AG04449 (cell line): ENCODE measurements around the gene AGO1.

ENCODE experiments used
- CTCF ChIA-PET: fragments of 350-600 bp; formaldehyde crosslinking; extraction: SDS; loops from one replicate; lab custom pipeline; 2021; ENCODE audit warnings: antibody characterized with exemption; lab: Yijun Ruan, JAX
- POLR2A ChIA-PET: fragments of 400-600, 350-600 bp; formaldehyde crosslinking; extraction: SDS; loops from one replicate; lab custom pipeline; 2020; ENCODE audit warnings: antibody characterized with exemption, inconsistent platforms; lab: Yijun Ruan, JAX
- DNase-seq: peaks from one replicate; pipeline ENCODE4 v3.0.0-alpha.2; 2010; ENCODE audit warnings: low read depth, low spot score
- H3K4me3 ChIP-seq: 2 replicates; pipeline ENCODE4 v1.5.1; 2011; ENCODE audit warnings: low read depth, mild to moderate bottlenecking, control low read depth, low read length
- CTCF ChIP-seq: IDR thresholded peaks from one replicate; pipeline ENCODE4 v1.5.1; 2011; ENCODE audit warnings: mild to moderate bottlenecking, moderate library complexity, low read length, control low read depth, inconsistent platforms; ENCODE audit not compliant: insufficient read depth; ENCODE audit errors: missing control alignments

AGO1 gene

DNA sequence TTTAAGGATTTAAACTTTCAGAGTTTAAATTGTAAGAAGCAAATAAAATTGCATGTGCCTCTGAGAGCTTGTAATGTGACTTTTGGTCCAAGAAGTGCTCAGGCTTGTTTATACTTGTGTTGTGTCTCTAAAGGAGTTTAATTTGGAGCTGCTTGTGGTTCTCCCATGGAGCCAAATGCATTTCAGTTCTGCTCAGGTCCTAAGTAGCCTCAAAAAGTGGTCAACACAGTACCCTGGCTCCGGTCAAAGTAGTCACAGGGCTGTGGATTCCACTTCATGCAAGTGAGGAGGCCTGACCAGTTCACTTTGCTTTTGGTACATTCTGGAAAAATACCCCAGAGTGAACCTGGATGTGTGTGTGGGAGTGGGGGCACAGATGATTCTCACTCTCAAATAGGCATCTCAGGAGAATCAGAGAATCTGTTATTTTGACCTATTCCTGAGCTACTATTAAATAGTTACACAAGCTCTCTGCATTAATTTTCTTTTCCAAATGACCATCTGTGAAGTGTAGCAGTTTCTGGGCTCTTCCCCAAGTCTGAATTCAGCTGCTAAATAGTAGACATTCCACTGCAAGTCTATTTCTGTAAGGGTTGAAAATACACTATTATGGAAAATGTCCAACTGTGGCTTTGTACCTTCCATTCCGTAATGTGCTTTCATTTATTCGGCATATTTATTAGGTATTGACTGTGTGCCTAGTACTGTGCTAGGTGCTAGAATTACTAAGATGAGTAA lies 31.7 kb upstream of the AGO1 start:
- no peak overlapping the region for H3K4me3 ChIP-seq
- peak; percentile 62 for DNase-seq
- no peak for TF ChIP-seq CTCF
- POLR2A ChIA-PET = interaction anchor here (0.6 kb wide), 1 partner anchor 803 kb away, joined by 3 read pairs; no protein-coding TSS in a partner anchor
- CTCF ChIA-PET = interaction anchor here (1.1 to 1.8 kb wide), 4 partner anchors 18 to 136 kb away, joined by 3 to 6 read pairs (median 4); partner anchors contain the start of gene AGO1

GRCh38 chr1:35852241-35852640 lies 30.8 kb upstream of the AGO1 start:
- POLR2A ChIA-PET = no interaction called here
- no peak for TF ChIP-seq CTCF
- CTCF ChIA-PET = interaction anchor here (1.8 kb wide), 1 partner anchor 30 kb away, joined by 6 read pairs; no protein-coding TSS in a partner anchor
- DNase-seq = no peak
- no peak overlapping the region for H3K4me3 ChIP-seq

DNA sequence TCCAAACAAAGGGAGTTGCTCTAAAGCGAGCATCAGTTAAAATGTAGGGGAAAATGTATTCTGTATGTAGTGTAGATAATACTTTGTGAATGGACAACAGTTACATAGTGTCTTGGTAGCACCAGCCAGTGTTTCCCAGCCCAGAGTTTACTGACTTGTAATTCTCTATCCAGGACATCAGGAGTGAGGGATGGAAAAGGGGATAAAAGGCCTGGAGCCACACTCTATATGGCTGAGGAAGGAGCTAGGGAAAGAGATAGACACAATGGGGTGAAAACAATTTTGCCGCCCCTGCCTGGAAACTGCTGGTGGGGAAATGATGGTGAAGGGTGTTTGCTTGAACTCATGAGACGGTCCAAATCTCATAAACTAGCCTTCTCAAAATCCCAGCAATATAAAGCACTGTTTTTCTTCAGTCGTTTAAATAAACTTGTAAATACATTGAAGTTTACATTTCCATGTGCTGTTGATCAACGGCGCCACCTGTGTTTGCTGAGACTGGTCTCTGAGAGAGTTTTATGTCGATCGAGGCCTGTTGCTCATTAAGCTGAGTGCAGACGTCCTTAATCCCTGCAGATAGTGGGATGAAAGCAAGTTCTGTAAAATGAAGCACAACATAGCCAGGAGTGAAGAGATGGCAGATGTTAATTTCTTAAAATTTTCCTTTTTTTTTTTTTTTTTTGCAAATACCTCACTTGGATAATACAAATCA lies 27.9 kb upstream of the AGO1 start:
- ChIA-PET POLR2A (no interaction called here), CTCF (interaction anchor here (1.1 kb wide), 1 partner anchor 27 kb away, joined by 3 read pairs; no protein-coding TSS in a partner anchor)
- no peak for DNase-seq

GRCh38 chr1:35856964-35857363 lies 26.0 kb upstream of the AGO1 start:
- ChIA-PET POLR2A (no interaction called here), CTCF (interaction anchor here (1.6 to 8.5 kb wide), 3 partner anchors 8 to 25 kb away, joined by 3 to 69 read pairs (median 5); partner anchors contain the start of gene AGO1)

More for the DNA sequence above, 27.9 kb upstream of the AGO1 start:
- TF ChIP-seq CTCF = no peak
- no peak overlapping the region for H3K4me3 ChIP-seq

GRCh38 chr1:35857830-35858229 lies 25.2 kb upstream of the AGO1 start:
- no peak for TF ChIP-seq CTCF
- CTCF ChIA-PET = interaction anchor here (1.6 to 8.5 kb wide), 3 partner anchors 9 to 24 kb away, joined by 3 to 69 read pairs (median 5); partner anchors contain the start of gene AGO1
- H3K4me3 ChIP-seq = no peak overlapping the region
- no peak for DNase-seq
- POLR2A ChIA-PET = no interaction called here

More at GRCh38 chr1:35856964-35857363, 26.0 kb upstream of the AGO1 start:
- DNase-seq = no peak
- no peak for TF ChIP-seq CTCF
- H3K4me3 ChIP-seq = no peak overlapping the region

DNA sequence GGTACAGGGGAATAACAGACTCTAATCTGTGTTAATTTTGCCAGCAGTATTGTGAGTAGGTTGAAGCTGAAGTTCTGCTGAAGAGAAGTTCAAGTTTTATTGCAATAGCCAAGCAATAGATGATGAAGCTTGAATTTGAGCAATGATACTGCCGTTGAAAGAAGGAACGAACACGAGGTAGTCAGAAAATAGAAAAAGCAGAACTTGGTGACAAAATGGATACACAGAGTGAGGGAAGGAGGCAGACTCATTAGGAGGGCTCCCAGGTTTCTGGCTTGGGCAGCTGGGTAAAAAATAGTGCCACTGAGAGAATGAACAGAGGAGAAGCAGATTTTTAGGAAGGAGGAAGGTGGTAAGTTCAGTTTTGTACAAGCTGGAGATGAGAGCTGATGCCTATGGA lies 22.3 kb upstream of the AGO1 start:
- ChIA-PET CTCF (interaction anchor here (8.5 kb wide), 1 partner anchor 21 kb away, joined by 69 read pairs; the partner anchor contains the start of gene AGO1), POLR2A (no interaction called here)
- TF ChIP-seq CTCF = no peak
- no peak overlapping the region for H3K4me3 ChIP-seq
- DNase-seq = no peak
